Retinal pigment epithelial cell (primary cell): ENCODE measurements around the gene ZXDC.

Experiments
- DNase-seq: peaks from one replicate; pipeline ENCODE4 v3.0.0-alpha.2; 2010; ENCODE audit warnings: low read depth
- H3K4me3 ChIP-seq: 2 replicates; pipeline ENCODE4 v1.5.1; 2011; ENCODE audit warnings: mild to moderate bottlenecking, low read length, control low read depth, moderate library complexity
- CTCF ChIP-seq: conservative IDR thresholded peaks from 2 replicates; pipeline ENCODE4 v1.5.1; 2011; ENCODE audit warnings: low read depth, low read length, control low read depth, inconsistent platforms

Gene ZXDC

GRCh38 chr3:126402666-126403302 is 72.9 kb downstream of the ZXDC start:
- DNase-seq = no peak
- H3K4me3 ChIP-seq = no peak overlapping the region
- no peak for TF ChIP-seq CTCF

GRCh38 chr3:126402178-126402577 is 73.5 kb downstream of the ZXDC start:
- no peak overlapping the region for H3K4me3 ChIP-seq
- DNase-seq = no peak

GRCh38 chr3:126401611-126402160 is 74.0 kb downstream of the ZXDC start:
- no peak for TF ChIP-seq CTCF
- H3K4me3 ChIP-seq = no peak overlapping the region
- no peak for DNase-seq

More at GRCh38 chr3:126402178-126402577, 73.5 kb downstream of the ZXDC start:
- no peak for TF ChIP-seq CTCF

DNA sequence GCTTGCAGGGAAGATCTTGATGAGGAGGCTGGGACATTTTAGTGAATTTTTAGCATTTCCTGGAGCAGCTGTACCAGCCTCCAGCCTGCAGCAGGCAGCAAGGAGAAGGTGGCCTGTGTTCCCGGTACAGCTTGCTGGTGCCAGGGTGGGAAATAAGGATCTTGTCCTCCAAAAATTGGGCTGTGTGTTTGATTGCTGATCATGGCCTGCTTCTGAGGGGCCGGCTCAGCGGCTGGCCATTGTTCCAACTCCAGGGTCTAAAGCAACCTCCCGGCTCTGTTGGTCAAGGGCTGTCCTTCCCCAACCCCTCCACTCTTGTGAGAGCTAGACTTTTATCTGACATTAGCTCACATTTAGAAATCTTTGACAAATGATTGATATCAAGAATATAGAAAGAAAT is 75.9 kb downstream of the ZXDC start:
- DNase-seq = no peak
- no peak for TF ChIP-seq CTCF

DNA sequence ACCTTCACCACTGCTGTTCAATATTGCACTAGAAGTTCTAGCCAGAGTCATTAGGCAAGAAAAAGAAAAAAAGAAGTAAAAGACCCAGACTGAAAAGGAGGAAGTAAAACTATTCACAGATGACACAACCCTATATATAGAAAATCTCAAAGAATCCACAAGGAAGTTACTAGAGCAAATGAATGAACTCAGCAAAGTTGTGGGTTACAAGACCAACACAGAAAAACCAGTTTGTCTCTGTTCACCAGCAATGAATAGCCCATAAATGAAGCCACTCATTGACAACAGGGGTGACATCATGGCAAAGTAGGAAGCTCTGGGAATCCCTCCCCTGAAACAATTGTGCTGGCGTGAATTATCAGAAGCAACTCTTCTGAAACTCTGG is 76.3 kb downstream of the ZXDC start:
- DNase-seq = no peak
- no peak for TF ChIP-seq CTCF
- H3K4me3 ChIP-seq = no peak overlapping the region

More for the DNA sequence above, 75.9 kb downstream of the ZXDC start:
- no peak overlapping the region for H3K4me3 ChIP-seq

- no peak overlapping the region for H3K4me3 ChIP-seq
- TF ChIP-seq CTCF = no peak
- DNase-seq = no peak
These were observed 77.0 kb downstream of the ZXDC start for GRCh38 chr3:126398423-126399350.
